HEK293 (cell line): Measurements from ENCODE around the gene TEAD2.
A peak's percentile ranks its signal among the peaks of the same experiment; 100 is the strongest.

Experiments
- KLF8 ChIP-seq: fragments of 450-650 bp; formaldehyde crosslinking; IDR thresholded peaks from 2 replicates; pipeline ENCODE4 v1.5.1; 2016; ENCODE audit warnings: missing biosample characterization, missing genetic modification characterization
- KLF9 ChIP-seq: fragments of 450-650 bp; formaldehyde crosslinking; IDR thresholded peaks from 2 replicates; pipeline ENCODE4 v1.5.1; 2016; ENCODE audit warnings: missing biosample characterization, missing genetic modification characterization, low read depth
- REPIN1 ChIP-seq: fragments of 450-650 bp; formaldehyde crosslinking; IDR thresholded peaks from 2 replicates; pipeline ENCODE4 v1.5.1; 2017; ENCODE audit warnings: missing biosample characterization, missing genetic modification characterization, low read depth
- TCF7L2 ChIP-seq: IDR thresholded peaks from 2 replicates; pipeline ENCODE4 v1.6.1; 2011; ENCODE audit warnings: low read depth, mild to moderate bottlenecking, inconsistent platforms, low read length, moderate library complexity, borderline replicate concordance
- YY2 ChIP-seq: fragments of 450-650 bp; formaldehyde crosslinking; IDR thresholded peaks from 2 replicates; pipeline ENCODE4 v1.5.1; 2016; ENCODE audit warnings: missing biosample characterization, missing genetic modification characterization
- ZBTB17 ChIP-seq: fragments of 450-650 bp; formaldehyde crosslinking; IDR thresholded peaks from 2 replicates; pipeline ENCODE4 v1.5.1; 2016; ENCODE audit warnings: missing biosample characterization, missing genetic modification characterization
- ZNF174 ChIP-seq: fragments of 450-650 bp; formaldehyde crosslinking; IDR thresholded peaks from 2 replicates; pipeline ENCODE4 v1.5.0; 2017; ENCODE audit warnings: missing biosample characterization, mild to moderate bottlenecking, missing genetic modification characterization
- ZNF266 ChIP-seq: fragments of 450-650 bp; formaldehyde crosslinking; IDR thresholded peaks from 2 replicates; pipeline ENCODE4 v1.5.1; 2016; ENCODE audit warnings: missing biosample characterization, missing genetic modification characterization, low read depth
- ZNF324 ChIP-seq: fragments of 450-650 bp; formaldehyde crosslinking; IDR thresholded peaks from 2 replicates; pipeline ENCODE4 v1.5.1; 2016; ENCODE audit warnings: missing biosample characterization, missing genetic modification characterization
- ZNF354C ChIP-seq: fragments of 450-650 bp; formaldehyde crosslinking; IDR thresholded peaks from 2 replicates; pipeline ENCODE4 v1.5.1; 2016; ENCODE audit warnings: missing biosample characterization, missing genetic modification characterization, low read depth, borderline replicate concordance
- ZNF416 ChIP-seq: fragments of 450-650 bp; formaldehyde crosslinking; IDR thresholded peaks from 2 replicates; pipeline ENCODE4 v1.5.1; 2016; ENCODE audit warnings: missing biosample characterization, missing genetic modification characterization
- ZNF670 ChIP-seq: fragments of 450-650 bp; formaldehyde crosslinking; IDR thresholded peaks from 2 replicates; pipeline ENCODE4 v1.5.1; 2016; ENCODE audit warnings: missing biosample characterization, missing genetic modification characterization, low read depth
- ZNF777 ChIP-seq: fragments of 450-650 bp; formaldehyde crosslinking; IDR thresholded peaks from 2 replicates; pipeline ENCODE4 v1.5.1; 2017; ENCODE audit warnings: missing biosample characterization, missing genetic modification characterization, borderline replicate concordance
- TF ChIP-seq, protein P1 (sequence below): fragments of 450-650 bp; formaldehyde crosslinking; IDR thresholded peaks from 2 replicates; pipeline ENCODE4 v1.5.1; 2017; ENCODE audit warnings: missing biosample characterization, missing genetic modification characterization
- TF ChIP-seq, protein P2 (sequence below): fragments of 450-650 bp; formaldehyde crosslinking; IDR thresholded peaks from 2 replicates; pipeline ENCODE4 v1.5.1; 2016; ENCODE audit warnings: missing biosample characterization, missing genetic modification characterization
- TF ChIP-seq, protein P3 (sequence below): fragments of 450-650 bp; formaldehyde crosslinking; IDR thresholded peaks from 2 replicates; pipeline ENCODE4 v1.5.1; 2016; ENCODE audit warnings: missing biosample characterization, missing genetic modification characterization
- TF ChIP-seq, protein P4 (sequence below): fragments of 450-650 bp; formaldehyde crosslinking; IDR thresholded peaks from 2 replicates; pipeline ENCODE4 v1.5.1; 2016; ENCODE audit warnings: missing biosample characterization, missing genetic modification characterization
- TF ChIP-seq, protein P5 (sequence below): fragments of 450-650 bp; formaldehyde crosslinking; IDR thresholded peaks from 2 replicates; pipeline ENCODE4 v1.5.1; 2016; ENCODE audit warnings: missing biosample characterization, missing genetic modification characterization, borderline replicate concordance
- TF ChIP-seq, protein P6 (sequence below): fragments of 450-650 bp; formaldehyde crosslinking; conservative IDR thresholded peaks from 2 replicates; pipeline ENCODE4 v1.5.1; 2016; ENCODE audit warnings: low read depth, missing biosample characterization, missing genetic modification characterization
- TF ChIP-seq, protein P7 (sequence below): fragments of 450-650 bp; formaldehyde crosslinking; IDR thresholded peaks from 2 replicates; pipeline ENCODE4 v1.5.1; 2017; ENCODE audit warnings: missing biosample characterization, missing genetic modification characterization

TEAD2 gene

DNA sequence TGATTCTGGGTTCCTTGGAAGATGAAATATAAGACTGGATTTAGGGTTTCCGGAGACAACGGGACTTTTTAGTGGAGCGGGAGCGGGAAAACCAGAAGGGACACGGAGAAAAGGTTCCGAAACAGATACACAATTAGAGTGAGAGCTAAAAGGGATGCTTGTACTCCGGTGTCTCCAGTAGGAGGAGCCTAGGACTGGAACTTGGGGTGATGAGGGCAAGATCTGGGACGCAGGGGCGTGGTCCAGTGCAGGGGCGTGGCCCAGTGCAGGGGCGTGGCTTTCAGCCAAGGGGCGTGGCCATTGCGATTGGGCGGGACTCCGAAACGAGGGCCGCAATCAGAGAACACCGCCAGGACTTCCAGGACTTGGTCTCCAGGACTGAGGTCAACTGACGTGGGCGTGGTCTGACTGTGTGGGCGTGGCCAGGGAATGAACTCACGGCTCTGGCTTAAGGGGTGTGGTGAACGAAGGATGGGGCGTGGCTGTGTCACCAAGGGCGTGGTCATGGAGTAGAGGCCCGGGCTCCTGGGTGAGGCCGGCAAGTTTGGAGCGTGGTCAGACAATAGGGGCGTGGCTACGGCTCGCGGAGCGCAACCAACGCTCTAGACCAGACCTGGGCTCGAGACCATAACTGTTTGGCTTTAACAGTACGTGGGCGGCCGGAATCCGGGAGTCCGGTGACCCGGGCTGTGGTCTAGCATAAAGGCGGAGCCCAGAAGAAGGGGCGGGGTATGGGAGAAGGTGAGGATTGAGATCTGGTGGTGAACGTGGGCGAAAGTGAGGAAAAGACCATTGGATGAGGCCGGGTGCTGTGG, 1.3 kb upstream of the TEAD2 start, which contains the start of gene DKKL1 (continued):
- TF ChIP-seq, protein P1, sequence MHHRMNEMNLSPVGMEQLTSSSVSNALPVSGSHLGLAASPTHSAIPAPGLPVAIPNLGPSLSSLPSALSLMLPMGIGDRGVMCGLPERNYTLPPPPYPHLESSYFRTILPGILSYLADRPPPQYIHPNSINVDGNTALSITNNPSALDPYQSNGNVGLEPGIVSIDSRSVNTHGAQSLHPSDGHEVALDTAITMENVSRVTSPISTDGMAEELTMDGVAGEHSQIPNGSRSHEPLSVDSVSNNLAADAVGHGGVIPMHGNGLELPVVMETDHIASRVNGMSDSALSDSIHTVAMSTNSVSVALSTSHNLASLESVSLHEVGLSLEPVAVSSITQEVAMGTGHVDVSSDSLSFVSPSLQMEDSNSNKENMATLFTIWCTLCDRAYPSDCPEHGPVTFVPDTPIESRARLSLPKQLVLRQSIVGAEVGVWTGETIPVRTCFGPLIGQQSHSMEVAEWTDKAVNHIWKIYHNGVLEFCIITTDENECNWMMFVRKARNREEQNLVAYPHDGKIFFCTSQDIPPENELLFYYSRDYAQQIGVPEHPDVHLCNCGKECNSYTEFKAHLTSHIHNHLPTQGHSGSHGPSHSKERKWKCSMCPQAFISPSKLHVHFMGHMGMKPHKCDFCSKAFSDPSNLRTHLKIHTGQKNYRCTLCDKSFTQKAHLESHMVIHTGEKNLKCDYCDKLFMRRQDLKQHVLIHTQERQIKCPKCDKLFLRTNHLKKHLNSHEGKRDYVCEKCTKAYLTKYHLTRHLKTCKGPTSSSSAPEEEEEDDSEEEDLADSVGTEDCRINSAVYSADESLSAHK (tag by site-specific recombination) = no peak
- TF ChIP-seq REPIN1 (tag by site-specific recombination) (no peak), ZNF354C (tag by site-specific recombination) (no peak), ZNF416 (no peak), ZNF324 (no peak), ZBTB17 (peak; percentile 56; the same call in 1 of the 2 replicates), TCF7L2 (no peak), KLF9 (tag by site-specific recombination) (peak; percentile 100), ZNF266 (tag by site-specific recombination) (no peak), ZNF670 (tag by site-specific recombination) (no peak), KLF8 (peak; percentile 99), ZNF777 (tag by site-specific recombination) (no peak), YY2 (no peak), ZNF174 (tag by site-specific recombination) (no peak)
- TF ChIP-seq, protein P2, sequence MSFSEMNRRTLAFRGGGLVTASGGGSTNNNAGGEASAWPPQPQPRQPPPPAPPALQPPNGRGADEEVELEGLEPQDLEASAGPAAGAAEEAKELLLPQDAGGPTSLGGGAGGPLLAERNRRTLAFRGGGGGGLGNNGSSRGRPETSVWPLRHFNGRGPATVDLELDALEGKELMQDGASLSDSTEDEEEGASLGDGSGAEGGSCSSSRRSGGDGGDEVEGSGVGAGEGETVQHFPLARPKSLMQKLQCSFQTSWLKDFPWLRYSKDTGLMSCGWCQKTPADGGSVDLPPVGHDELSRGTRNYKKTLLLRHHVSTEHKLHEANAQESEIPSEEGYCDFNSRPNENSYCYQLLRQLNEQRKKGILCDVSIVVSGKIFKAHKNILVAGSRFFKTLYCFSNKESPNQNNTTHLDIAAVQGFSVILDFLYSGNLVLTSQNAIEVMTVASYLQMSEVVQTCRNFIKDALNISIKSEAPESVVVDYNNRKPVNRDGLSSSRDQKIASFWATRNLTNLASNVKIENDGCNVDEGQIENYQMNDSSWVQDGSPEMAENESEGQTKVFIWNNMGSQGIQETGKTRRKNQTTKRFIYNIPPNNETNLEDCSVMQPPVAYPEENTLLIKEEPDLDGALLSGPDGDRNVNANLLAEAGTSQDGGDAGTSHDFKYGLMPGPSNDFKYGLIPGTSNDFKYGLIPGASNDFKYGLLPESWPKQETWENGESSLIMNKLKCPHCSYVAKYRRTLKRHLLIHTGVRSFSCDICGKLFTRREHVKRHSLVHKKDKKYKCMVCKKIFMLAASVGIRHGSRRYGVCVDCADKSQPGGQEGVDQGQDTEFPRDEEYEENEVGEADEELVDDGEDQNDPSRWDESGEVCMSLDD (tag by site-specific recombination) = peak; percentile 56; the same call in 1 of the 2 replicates
- TF ChIP-seq, protein P3, sequence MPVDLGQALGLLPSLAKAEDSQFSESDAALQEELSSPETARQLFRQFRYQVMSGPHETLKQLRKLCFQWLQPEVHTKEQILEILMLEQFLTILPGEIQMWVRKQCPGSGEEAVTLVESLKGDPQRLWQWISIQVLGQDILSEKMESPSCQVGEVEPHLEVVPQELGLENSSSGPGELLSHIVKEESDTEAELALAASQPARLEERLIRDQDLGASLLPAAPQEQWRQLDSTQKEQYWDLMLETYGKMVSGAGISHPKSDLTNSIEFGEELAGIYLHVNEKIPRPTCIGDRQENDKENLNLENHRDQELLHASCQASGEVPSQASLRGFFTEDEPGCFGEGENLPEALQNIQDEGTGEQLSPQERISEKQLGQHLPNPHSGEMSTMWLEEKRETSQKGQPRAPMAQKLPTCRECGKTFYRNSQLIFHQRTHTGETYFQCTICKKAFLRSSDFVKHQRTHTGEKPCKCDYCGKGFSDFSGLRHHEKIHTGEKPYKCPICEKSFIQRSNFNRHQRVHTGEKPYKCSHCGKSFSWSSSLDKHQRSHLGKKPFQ = no peak
- TF ChIP-seq, protein P4, sequence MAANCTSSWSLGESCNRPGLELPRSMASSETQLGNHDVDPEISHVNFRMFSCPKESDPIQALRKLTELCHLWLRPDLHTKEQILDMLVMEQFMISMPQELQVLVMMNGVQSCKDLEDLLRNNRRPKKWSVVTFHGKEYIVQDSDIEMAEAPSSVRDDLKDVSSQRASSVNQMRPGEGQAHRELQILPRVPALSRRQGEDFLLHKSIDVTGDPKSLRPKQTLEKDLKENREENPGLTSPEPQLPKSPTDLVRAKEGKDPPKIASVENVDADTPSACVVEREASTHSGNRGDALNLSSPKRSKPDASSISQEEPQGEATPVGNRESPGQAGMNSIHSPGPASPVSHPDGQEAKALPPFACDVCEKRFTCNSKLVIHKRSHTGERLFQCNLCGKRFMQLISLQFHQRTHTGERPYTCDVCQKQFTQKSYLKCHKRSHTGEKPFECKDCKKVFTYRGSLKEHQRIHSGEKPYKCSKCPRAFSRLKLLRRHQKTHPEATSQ (tag by site-specific recombination) = no peak
- TF ChIP-seq, protein P5, sequence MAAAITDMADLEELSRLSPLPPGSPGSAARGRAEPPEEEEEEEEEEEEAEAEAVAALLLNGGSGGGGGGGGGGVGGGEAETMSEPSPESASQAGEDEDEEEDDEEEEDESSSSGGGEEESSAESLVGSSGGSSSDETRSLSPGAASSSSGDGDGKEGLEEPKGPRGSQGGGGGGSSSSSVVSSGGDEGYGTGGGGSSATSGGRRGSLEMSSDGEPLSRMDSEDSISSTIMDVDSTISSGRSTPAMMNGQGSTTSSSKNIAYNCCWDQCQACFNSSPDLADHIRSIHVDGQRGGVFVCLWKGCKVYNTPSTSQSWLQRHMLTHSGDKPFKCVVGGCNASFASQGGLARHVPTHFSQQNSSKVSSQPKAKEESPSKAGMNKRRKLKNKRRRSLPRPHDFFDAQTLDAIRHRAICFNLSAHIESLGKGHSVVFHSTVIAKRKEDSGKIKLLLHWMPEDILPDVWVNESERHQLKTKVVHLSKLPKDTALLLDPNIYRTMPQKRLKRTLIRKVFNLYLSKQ (tag by site-specific recombination) = no peak
- TF ChIP-seq, protein P6, sequence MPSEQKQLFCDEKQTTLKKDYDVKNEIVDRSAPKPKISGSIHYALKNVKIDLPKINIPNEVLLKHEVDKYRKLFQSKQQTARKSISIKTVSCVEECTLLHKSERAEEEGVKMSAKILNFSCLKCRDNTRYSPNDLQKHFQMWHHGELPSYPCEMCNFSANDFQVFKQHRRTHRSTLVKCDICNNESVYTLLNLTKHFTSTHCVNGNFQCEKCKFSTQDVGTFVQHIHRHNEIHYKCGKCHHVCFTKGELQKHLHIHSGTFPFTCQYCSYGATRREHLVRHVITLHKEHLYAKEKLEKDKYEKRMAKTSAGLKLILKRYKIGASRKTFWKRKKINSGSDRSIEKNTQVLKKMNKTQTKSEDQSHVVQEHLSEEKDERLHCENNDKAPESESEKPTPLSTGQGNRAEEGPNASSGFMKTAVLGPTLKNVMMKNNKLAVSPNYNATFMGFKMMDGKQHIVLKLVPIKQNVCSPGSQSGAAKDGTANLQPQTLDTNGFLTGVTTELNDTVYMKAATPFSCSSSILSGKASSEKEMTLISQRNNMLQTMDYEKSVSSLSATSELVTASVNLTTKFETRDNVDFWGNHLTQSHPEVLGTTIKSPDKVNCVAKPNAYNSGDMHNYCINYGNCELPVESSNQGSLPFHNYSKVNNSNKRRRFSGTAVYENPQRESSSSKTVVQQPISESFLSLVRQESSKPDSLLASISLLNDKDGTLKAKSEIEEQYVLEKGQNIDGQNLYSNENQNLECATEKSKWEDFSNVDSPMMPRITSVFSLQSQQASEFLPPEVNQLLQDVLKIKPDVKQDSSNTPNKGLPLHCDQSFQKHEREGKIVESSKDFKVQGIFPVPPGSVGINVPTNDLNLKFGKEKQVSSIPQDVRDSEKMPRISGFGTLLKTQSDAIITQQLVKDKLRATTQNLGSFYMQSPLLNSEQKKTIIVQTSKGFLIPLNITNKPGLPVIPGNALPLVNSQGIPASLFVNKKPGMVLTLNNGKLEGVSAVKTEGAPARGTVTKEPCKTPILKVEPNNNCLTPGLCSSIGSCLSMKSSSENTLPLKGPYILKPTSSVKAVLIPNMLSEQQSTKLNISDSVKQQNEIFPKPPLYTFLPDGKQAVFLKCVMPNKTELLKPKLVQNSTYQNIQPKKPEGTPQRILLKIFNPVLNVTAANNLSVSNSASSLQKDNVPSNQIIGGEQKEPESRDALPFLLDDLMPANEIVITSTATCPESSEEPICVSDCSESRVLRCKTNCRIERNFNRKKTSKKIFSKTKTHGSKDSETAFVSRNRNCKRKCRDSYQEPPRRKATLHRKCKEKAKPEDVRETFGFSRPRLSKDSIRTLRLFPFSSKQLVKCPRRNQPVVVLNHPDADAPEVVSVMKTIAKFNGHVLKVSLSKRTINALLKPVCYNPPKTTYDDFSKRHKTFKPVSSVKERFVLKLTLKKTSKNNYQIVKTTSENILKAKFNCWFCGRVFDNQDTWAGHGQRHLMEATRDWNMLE = no peak
- TF ChIP-seq, protein P7, sequence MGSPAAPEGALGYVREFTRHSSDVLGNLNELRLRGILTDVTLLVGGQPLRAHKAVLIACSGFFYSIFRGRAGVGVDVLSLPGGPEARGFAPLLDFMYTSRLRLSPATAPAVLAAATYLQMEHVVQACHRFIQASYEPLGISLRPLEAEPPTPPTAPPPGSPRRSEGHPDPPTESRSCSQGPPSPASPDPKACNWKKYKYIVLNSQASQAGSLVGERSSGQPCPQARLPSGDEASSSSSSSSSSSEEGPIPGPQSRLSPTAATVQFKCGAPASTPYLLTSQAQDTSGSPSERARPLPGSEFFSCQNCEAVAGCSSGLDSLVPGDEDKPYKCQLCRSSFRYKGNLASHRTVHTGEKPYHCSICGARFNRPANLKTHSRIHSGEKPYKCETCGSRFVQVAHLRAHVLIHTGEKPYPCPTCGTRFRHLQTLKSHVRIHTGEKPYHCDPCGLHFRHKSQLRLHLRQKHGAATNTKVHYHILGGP (tag by site-specific recombination) = no peak
